PC-9 (cell line): Measurements from ENCODE around the gene BBS9.

ENCODE experiments used
- EZH2 ChIP-seq: fragments of 200-600 bp; sonication (generic); IDR thresholded peaks from 2 replicates; pipeline ENCODE4 v1.8.0; 2017; ENCODE audit warnings: antibody characterized with exemption, low read depth
- TF ChIP-seq, protein P1 (sequence below): fragments of 200-600 bp; sonication (generic); conservative IDR thresholded peaks from 2 replicates; pipeline ENCODE4 v1.6.1; 2017; ENCODE audit warnings: mixed run types, antibody characterized with exemption, mild to moderate bottlenecking, moderate library complexity

DNA sequence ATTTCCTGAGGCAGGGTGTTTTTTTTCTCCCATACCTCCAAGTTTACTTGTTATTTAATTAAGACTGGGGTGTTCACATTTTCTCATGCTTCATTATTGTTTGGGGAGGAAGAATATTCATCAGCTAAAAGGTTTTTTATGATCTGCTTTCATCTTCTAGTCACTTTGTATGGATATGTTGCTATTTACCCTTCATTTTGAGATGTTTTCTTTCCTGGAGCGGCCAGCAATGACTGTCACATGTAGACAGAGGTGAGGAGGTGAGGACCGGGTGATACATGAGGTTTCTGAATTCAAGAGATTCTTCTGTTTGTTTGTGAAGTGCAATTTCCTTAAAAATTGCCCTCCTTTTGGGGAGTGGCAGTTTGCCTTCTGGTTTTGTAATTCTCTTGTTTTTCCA lies 514.2 kb downstream of the BBS9 start:
- TF ChIP-seq, protein P1, sequence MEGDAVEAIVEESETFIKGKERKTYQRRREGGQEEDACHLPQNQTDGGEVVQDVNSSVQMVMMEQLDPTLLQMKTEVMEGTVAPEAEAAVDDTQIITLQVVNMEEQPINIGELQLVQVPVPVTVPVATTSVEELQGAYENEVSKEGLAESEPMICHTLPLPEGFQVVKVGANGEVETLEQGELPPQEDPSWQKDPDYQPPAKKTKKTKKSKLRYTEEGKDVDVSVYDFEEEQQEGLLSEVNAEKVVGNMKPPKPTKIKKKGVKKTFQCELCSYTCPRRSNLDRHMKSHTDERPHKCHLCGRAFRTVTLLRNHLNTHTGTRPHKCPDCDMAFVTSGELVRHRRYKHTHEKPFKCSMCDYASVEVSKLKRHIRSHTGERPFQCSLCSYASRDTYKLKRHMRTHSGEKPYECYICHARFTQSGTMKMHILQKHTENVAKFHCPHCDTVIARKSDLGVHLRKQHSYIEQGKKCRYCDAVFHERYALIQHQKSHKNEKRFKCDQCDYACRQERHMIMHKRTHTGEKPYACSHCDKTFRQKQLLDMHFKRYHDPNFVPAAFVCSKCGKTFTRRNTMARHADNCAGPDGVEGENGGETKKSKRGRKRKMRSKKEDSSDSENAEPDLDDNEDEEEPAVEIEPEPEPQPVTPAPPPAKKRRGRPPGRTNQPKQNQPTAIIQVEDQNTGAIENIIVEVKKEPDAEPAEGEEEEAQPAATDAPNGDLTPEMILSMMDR, result no peak
- no peak for TF ChIP-seq EZH2
